NCI-H510A treated with DMSO at 0.1 percent for 48 hours (cell line): Measurements from ENCODE around the gene TMEM50A.
"Not testable (repeated sequence)": the region's sequence is repeated elsewhere in the genome, so short reads cannot be mapped to it uniquely, and the experiment has no call there.

ENCODE experiments used
- DNase-seq: peaks from one replicate; lab custom pipeline; 2025; lab: John Stamatoyannopoulos, UW

The TMEM50A gene

DNA sequence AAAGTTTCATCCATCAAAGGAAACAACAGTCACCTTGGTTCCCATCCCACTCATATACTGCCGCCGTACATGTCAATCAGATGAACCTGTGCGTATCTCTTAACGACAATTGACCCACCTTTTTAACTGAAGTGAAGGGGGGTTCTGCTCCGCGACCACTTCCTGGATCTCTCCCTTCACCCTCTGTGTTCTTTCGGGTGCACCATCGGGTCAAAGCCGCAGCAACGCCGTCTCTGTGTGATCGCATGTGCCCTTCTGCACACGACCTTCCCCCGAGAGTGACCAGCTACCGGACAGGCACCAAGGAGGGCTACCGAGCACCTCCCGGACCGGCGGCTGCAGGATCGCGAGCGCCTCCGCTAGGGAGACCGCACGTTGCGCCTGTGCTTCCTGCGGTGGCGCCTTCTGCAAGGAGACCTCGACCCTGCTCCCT lies 1.2 kb upstream of the TMEM50A start:
- DNase-seq, result peak; percentile 2

- DNase-seq, result not testable (repeated sequence)
Observed at GRCh38 chr1:25337483-25338187, 499 bp upstream of the TMEM50A start.

- peak; percentile 53 for DNase-seq
Observed at GRCh38 chr1:25338986-25339385, 852 bp downstream of the TMEM50A start.

- DNase-seq, result no peak
Observed at GRCh38 chr1:25341746-25342145, 3.6 kb downstream of the TMEM50A start.

DNA sequence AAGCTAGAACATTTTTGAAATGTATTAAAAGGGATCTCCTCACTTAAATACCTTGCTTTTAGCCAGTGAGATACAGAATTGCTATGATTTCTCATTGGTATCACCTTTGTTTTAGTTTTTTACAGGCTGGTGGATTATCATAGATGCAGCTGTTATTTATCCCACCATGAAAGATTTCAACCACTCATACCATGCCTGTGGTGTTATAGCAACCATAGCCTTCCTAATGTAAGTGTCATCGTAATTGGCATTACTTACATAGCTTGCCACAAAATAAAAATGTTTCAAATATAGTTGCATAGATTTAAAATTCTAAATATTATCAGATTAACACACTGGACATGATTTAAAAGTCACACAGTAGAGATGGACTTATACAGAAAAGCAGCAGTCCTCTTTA lies 4.7 kb downstream of the TMEM50A start:
- no peak for DNase-seq

DNA sequence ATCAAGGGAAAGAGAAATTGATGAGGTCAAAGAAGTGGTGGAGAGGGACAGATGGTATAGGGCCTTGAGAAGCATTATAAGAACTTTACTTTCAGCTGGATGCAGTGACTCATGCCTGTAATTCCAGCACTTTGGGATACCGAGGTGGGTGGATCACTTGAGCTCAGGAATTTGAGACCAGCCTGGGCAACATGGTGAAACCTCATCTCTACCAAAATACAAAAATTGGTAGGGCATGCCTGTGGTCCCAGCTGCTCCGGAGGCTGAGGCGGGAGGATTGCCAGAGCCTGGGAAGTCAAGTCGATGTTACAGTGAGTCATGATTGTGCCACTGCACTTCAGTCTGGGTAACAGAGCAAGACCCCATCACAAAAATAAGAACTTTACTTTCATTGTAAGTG lies 5.7 kb downstream of the TMEM50A start:
- no peak for DNase-seq

DNA sequence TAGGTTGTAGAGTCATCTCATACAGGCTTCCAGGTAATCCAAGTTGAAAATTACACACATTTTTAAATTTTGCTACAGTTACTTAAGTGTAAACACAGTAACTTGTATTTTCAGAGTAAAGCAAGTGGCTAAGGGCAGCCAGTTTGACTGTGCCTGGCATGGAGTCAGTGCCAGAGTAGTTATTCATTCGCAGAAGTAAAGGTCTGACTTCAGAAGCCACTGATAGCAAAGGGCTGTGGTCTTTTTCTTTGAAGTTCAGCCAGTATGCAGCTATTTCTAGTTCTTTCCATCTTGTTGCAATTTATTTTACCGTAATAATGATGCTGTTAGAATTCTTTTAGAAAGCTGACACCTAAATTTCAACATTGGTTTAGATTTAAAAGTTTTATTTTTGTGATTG lies 9.4 kb downstream of the TMEM50A start:
- DNase-seq, result no peak

DNA sequence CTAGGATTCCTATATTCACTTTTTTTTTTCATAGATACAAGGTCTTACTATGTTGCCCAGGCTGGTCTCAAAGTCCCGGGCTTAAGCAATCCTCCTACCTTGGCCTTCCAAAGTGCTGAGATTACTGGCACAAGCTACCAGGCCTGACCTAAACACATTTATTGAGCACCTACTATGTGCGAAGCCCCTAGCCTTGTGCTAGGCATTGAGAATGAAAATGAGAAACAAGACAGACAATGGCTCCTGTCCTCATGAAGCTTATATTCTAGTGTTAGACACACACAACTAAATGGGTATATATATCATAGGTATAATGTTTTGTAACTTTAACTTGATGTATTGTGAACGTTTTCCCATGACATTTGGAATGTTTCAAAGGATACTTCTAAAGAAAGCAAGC lies 11.5 kb downstream of the TMEM50A start:
- no peak for DNase-seq

GRCh38 chr1:25355841-25356395 lies 17.8 kb downstream of the TMEM50A start:
- no peak for DNase-seq

- no peak for DNase-seq
Observed at GRCh38 chr1:25356441-25356840, 18.3 kb downstream of the TMEM50A start.

DNA sequence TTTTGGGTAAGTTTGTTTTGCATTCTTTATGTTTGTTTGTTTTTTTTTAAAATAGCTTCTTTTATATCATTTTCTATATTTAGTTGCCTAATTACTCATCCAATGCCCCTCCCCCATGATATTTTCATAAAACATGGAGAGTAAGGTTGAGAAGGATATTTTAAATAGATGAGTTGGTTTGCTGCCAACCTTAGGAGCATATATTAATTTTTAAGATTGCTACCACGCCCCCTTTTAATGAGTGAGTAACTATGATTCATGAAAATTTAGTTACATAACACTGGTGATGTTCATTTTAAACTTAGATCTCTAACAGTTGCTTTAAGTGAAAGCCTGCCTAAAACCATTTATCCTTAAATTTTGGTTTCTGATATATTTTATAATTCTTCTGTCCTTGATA lies 18.7 kb downstream of the TMEM50A start:
- DNase-seq, result no peak

DNA sequence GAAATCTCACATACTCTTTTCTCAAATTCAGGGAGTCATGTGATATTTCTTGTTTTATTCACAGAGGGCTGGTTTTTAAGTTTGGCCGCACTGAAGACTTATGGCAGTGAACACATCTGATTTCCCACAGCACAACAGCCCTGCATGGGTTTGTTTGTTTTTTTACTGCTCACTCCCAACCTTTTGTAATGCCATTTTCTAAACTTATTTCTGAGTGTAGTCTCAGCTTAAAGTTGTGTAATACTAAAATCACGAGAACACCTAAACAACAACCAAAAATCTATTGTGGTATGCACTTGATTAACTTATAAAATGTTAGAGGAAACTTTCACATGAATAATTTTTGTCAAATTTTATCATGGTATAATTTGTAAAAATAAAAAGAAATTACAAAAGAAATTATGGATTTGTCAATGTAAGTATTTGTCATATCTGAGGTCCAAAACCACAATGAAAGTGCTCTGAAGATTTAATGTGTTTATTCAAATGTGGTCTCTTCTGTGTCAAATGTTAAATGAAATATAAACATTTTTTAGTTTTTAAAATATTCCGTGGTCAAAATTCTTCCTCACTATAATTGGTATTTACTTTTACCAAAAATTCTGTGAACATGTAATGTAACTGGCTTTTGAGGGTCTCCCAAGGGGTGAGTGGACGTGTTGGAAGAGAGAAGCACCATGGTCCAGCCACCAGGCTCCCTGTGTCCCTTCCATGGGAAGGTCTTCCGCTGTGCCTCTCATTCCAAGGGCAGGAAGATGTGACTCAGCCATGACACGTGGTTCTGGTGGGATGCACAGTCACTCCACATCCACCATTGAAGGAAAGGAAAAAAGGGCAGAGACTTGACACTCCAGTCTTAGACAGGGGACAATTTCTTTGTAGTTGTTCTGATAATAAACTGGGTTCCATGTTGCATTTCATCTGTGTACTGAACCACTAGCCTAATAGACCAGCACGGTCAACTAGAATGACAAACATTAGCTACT lies 22.8 kb downstream of the TMEM50A start:
- DNase-seq, result no peak

GRCh38 chr1:25361901-25362300 lies 23.8 kb downstream of the TMEM50A start:
- DNase-seq, result no peak

- not testable (repeated sequence) for DNase-seq
Observed at GRCh38 chr1:25362634-25363559, 24.8 kb downstream of the TMEM50A start.

DNA sequence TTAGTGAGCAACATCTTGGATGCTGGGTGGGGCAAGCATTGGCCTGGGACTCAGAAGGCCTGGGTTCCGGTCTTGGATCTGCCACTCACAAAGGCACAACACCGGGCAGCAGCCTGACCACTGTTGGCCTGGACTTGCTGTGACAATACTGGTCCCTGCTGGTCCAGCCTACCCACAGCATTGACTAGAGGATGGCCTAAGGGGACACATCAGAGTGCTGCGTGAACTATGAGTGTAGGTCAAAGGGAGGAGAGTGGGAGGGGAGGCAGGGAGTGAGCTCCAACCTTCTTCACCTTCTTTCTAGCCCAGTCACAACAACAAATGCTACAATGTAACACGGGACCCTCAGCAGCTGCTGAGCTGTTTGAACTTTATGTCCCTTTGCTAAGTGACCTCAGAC lies 31.1 kb downstream of the TMEM50A start:
- DNase-seq, result no peak

DNA sequence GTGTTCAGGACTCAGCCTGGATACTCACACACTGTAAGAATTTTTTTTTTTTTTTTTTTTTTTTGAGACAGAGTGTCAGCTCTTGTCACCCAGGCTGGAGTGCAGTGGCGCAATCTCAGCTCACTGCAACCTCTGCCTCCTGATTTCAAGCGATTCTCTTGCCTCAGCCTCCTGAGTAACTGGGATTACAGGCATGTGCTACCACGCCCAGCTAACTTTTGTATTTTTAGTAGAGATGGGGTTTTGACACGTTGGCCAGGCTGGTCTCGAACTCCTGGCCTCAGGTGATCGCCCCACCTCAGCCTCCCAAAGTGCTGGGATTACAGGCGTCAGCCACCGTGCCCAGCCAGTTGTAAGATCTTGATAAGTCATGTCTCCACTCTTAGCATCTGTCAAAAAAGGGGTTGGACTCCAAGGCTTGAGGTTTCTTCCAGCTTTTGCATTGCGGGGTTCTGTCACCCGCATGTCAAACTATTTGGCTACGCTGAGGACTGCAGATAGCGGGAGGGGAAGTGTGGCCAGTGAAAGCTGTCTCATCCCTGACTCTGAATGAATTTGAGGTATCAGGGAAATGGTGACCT lies 31.6 kb downstream of the TMEM50A start:
- not testable (repeated sequence) for DNase-seq

DNA sequence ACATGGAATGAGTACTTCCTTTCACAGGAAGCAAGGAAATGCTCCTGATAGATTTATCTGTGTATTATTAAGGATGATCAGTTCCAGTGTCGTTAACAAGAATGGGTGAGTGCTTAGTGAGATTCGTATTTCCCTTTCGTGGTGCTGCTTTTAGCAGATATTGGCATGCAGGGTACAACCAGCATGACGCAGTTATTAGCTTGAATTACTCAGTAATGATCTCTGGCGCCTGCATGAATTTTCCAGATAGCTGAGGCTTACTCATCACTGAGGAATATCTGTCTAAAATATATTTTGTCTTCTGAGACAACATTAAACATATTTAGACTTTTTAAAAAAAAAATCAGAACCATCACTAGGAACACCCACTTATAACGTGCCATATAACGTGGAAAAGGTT lies 33.6 kb downstream of the TMEM50A start:
- not testable (repeated sequence) for DNase-seq

GRCh38 chr1:25378367-25378766 lies 40.2 kb downstream of the TMEM50A start:
- DNase-seq, result not testable (repeated sequence)

DNA sequence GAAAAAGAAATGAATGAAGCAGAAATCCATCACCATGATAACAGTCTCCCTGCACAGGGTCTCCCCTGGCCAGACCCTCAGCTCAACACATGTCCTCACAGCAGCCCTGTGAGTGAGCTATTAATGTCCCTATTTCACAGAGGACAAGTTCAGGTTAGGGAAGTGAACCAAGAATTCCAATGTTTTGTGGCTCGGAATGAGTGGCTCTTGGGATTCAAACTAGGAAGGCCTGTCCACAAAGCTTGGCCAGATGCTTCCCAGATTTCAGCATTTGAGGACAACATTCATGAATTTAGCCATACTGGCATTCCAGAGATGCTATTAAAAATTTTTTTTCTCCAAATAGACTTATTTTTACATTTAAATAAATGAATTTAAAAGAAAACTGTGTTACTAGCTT lies 44.4 kb downstream of the TMEM50A start:
- not testable (repeated sequence) for DNase-seq

DNA sequence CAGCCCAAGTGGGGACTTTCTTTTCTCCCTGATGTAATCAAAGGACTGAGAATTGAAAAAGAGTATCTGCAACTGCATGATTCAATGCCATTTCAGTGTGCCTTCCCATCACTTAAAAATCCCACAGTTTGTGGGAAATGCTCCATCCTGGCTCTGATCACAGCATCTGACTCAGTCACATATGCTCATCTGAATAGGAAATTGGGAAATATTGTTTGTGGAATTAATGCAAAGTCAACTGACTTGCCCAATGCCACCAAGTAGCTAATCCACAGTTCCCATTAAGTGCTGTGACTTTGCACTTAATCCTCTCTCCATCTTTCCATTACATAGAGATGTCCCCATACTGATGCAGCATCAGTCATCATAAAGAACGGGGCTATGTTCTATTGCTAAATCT lies 45.0 kb downstream of the TMEM50A start:
- DNase-seq, result not testable (repeated sequence)

DNA sequence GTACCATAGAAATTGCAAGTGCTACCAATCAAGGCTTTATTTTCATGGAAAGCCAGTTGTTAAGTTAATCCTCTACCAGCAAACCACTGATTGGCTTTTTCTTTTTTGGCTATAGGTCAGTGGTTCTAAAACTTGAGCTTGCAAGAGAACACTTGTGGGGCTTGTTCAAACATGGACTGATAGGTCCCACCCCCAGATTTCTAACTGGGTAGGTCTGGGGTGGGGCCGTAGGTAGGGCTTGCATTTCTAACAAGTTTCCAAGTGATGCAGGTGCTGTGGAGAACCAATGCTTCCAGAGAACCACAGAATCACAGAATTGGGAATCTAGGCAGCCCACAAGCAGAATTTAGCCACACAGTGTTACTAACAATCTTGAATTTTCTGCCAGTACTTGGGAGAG lies 45.7 kb downstream of the TMEM50A start:
- not testable (repeated sequence) for DNase-seq
